GM12878 (cell line): Measurements from ENCODE around the gene KIAA1328.

ENCODE experiments used
- EGR1 ChIP-seq, 2 experiments: IDR thresholded peaks; 1 replicate in 1 of 2; 2 replicates in 1 of 2; pipeline ENCODE4 v1.6.1; 2011 to 2012; ENCODE audit warnings: low read depth in 2 of 2, low read length in 2 of 2, borderline replicate concordance in 1 of 2, mild to moderate bottlenecking in 1 of 2, moderate library complexity in 1 of 2
- EP300 ChIP-seq, 2 experiments: fragments of 150-350 bp in 1 of 2; IDR thresholded peaks; 2 replicates each; pipeline ENCODE4 v1.6.1; 2011 to 2012; ENCODE audit warnings: low read depth in 2 of 2, low read length in 2 of 2, borderline replicate concordance in 1 of 2, improper control_type of control experiment in 1 of 2, inconsistent platforms in 1 of 2; ENCODE audit not compliant: control insufficient read depth in 1 of 2
- EZH2 ChIP-seq: IDR thresholded peaks from 2 replicates; pipeline ENCODE4 v1.6.1; 2012; ENCODE audit warnings: low read depth, mild to moderate bottlenecking, control low read depth, inconsistent platforms, low read length, borderline replicate concordance; ENCODE audit not compliant: control insufficient read depth
- FOS ChIP-seq: IDR thresholded peaks from 3 replicates; pipeline ENCODE4 v1.6.1; 2011; ENCODE audit warnings: borderline replicate concordance; ENCODE audit not compliant: insufficient read length; ENCODE audit errors: extremely low read depth
- POLR2A ChIP-seq: IDR thresholded peaks from 2 replicates; pipeline ENCODE4 v1.6.1; 2011; ENCODE audit warnings: low read depth, mild to moderate bottlenecking, low read length
- POLR2AphosphoS2 ChIP-seq: IDR thresholded peaks from 2 replicates; pipeline ENCODE4 v1.6.1; 2011; ENCODE audit warnings: low read depth, mild to moderate bottlenecking, low read length, improper control_type of control experiment, moderate library complexity
- RCOR1 ChIP-seq: conservative IDR thresholded peaks from 2 replicates; pipeline ENCODE4 v1.6.1; 2012; ENCODE audit warnings: low read depth, low read length, improper control_type of control experiment
- SIN3A ChIP-seq: IDR thresholded peaks from 2 replicates; pipeline ENCODE4 v1.6.1; 2012; ENCODE audit warnings: low read depth, low read length, improper control_type of control experiment
- SRF ChIP-seq, 2 experiments: IDR thresholded peaks; 2 replicates each; pipeline ENCODE4 v1.6.1; 2011; ENCODE audit warnings: low read depth in 2 of 2, low read length in 2 of 2, mild to moderate bottlenecking in 1 of 2, moderate library complexity in 1 of 2
- TCF12 ChIP-seq: IDR thresholded peaks from 2 replicates; pipeline ENCODE4 v1.6.1; 2011; ENCODE audit warnings: low read depth, mild to moderate bottlenecking, low read length
- ZNF24 ChIP-seq: fragments of 450-650 bp; IDR thresholded peaks from 2 replicates; pipeline ENCODE4 v1.6.1; 2017; ENCODE audit warnings: antibody characterized with exemption, mild to moderate bottlenecking
- TF ChIP-seq, protein P1 (sequence below): fragments of 450-650 bp; IDR thresholded peaks from 2 replicates; pipeline ENCODE4 v1.6.1; 2017; ENCODE audit warnings: mild to moderate bottlenecking, low read depth, inconsistent platforms; ENCODE audit not compliant: poor library complexity, severe bottlenecking
- TF ChIP-seq, protein P2 (sequence below), 3 experiments: IDR thresholded peaks in 2 of 3; conservative IDR thresholded peaks in 1 of 3; 2 replicates each; pipeline ENCODE4 v1.5.1; 2011; ENCODE audit warnings: low read depth in 3 of 3, low read length in 3 of 3, mild to moderate bottlenecking in 3 of 3, control low read depth in 2 of 3, moderate library complexity in 2 of 3, inconsistent platforms in 1 of 3, mixed read lengths in 1 of 3; ENCODE audit not compliant: control insufficient read depth in 2 of 3, insufficient read depth in 1 of 3; ENCODE audit errors: extremely low read depth in 1 of 3

DNA sequence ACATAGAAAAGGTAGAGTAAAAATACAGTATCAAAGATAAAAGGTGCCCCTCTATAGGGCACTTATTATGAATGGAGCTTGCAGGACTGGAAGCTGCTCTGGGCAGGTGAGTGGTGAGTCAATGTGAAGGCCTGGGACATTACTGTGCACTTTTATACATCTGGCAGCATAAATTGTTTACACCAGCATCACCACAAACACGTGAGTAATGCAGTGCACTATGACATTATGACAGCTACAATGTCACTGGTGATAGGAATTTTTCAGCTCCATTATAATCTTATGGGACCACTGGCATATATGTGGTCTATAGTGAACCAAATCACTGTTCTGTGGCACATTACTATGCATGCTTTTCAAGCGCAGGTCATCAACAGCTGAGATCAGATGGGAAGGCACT lies 48.2 kb upstream of the KIAA1328 start:
- TF ChIP-seq EP300 (IDR thresholded peaks at IDR 0.05; ENCODE audit: borderline replicate concordance in 1 of 2, control insufficient read depth in 1 of 2, low read depth in 2 of 2, low read length in 2 of 2) (no peak), POLR2AphosphoS2 (no peak), EZH2 (no peak), RCOR1 (no peak), SRF (IDR thresholded peaks at IDR 0.05; ENCODE audit: low read depth in 2 of 2, low read length in 2 of 2) (no peak), FOS (no peak), TCF12 (no peak), POLR2A (no peak), SIN3A (no peak), EGR1 (IDR thresholded peaks at IDR 0.05; ENCODE audit: borderline replicate concordance in 1 of 2, low read depth in 2 of 2, low read length in 2 of 2) (no peak), ZNF24 (no peak)
- TF ChIP-seq, protein P1, sequence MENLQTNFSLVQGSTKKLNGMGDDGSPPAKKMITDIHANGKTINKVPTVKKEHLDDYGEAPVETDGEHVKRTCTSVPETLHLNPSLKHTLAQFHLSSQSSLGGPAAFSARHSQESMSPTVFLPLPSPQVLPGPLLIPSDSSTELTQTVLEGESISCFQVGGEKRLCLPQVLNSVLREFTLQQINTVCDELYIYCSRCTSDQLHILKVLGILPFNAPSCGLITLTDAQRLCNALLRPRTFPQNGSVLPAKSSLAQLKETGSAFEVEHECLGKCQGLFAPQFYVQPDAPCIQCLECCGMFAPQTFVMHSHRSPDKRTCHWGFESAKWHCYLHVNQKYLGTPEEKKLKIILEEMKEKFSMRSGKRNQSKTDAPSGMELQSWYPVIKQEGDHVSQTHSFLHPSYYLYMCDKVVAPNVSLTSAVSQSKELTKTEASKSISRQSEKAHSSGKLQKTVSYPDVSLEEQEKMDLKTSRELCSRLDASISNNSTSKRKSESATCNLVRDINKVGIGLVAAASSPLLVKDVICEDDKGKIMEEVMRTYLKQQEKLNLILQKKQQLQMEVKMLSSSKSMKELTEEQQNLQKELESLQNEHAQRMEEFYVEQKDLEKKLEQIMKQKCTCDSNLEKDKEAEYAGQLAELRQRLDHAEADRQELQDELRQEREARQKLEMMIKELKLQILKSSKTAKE: no peak
- TF ChIP-seq, protein P2, sequence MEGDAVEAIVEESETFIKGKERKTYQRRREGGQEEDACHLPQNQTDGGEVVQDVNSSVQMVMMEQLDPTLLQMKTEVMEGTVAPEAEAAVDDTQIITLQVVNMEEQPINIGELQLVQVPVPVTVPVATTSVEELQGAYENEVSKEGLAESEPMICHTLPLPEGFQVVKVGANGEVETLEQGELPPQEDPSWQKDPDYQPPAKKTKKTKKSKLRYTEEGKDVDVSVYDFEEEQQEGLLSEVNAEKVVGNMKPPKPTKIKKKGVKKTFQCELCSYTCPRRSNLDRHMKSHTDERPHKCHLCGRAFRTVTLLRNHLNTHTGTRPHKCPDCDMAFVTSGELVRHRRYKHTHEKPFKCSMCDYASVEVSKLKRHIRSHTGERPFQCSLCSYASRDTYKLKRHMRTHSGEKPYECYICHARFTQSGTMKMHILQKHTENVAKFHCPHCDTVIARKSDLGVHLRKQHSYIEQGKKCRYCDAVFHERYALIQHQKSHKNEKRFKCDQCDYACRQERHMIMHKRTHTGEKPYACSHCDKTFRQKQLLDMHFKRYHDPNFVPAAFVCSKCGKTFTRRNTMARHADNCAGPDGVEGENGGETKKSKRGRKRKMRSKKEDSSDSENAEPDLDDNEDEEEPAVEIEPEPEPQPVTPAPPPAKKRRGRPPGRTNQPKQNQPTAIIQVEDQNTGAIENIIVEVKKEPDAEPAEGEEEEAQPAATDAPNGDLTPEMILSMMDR (IDR thresholded peaks at IDR 0.05 in 2 of 3, conservative IDR thresholded peaks at IDR 0.05 in 1 of 3; ENCODE audit: control insufficient read depth in 2 of 3, extremely low read depth in 1 of 3, insufficient read depth in 1 of 3, low read depth in 3 of 3, low read length in 3 of 3): no peak
